Cerebellar nuclear complex (tissue), 1 donor: Measurements from ENCODE around the gene FAM184A.
"Not testable (repeated sequence)": the region's sequence is repeated elsewhere in the genome, so short reads cannot be mapped to it uniquely, and the experiment has no call there.

Experiments
- DNase-seq, 2 experiments: peaks; one replicate each; lab custom pipeline; 2025; lab: John Stamatoyannopoulos, UW

FAM184A gene, protein sequence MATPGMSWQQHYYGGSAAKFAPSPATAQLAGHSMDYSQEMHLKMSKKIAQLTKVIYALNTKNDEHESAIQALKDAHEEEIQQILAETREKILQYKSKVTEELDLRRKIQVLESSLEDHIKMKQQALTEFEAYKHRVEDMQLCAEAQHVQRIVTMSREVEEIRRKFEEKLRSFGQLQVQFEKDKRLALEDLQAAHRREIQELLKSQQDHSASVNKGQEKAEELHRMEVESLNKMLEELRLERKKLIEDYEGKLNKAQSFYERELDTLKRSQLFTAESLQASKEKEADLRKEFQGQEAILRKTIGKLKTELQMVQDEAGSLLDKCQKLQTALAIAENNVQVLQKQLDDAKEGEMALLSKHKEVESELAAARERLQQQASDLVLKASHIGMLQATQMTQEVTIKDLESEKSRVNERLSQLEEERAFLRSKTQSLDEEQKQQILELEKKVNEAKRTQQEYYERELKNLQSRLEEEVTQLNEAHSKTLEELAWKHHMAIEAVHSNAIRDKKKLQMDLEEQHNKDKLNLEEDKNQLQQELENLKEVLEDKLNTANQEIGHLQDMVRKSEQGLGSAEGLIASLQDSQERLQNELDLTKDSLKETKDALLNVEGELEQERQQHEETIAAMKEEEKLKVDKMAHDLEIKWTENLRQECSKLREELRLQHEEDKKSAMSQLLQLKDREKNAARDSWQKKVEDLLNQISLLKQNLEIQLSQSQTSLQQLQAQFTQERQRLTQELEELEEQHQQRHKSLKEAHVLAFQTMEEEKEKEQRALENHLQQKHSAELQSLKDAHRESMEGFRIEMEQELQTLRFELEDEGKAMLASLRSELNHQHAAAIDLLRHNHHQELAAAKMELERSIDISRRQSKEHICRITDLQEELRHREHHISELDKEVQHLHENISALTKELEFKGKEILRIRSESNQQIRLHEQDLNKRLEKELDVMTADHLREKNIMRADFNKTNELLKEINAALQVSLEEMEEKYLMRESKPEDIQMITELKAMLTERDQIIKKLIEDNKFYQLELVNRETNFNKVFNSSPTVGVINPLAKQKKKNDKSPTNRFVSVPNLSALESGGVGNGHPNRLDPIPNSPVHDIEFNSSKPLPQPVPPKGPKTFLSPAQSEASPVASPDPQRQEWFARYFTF

DNA sequence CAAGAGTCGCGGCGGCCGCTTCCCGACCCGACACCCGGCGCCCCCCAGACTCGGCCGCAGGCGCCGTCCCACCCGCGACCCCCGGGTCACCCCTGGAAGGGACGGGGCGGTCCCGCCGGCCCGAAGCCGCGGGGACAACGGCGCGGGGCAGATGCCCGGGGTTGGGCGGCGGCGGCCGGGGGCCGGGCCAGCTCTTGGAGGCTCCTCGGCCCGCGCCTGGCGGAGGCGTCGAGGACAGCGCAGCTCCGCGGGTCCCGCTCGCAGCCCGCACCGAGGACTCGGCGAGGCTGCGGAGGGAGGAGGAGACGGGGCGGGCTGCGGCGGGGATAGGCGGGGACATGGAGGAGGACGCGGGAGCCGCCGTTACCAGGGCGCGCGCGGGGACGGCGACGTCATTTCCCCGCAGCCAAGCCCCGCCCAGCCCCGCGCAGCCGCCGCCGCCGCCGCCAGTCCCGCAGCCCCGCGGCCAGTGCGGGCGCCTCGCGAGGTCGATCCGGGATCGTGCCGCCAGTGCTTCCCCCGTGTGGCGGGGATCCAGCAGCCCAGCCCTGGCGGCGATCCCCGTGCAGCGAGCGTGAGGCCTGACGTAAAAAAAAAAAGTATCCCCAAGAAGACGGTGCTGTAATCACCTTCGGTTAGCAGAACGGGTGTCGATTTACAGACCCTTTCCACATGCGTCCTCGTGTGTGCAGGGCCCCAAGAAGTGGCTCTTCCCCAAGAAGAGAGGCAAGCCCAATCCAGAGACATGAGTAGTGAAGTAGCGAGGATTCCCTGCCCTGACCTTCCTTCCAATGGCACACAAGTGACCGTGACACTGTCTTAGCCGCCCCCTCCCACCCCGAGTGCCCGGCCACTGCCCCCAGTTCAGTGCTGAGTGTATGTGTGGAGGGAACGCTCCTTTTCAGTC is at the start of gene FAM184A:
FAM184A (minus strand) TSS at position 289 of the 907 bp plus-strand sequence. CDS start 365 bp downstream, outside the sequence.
- DNase-seq, result peak in 1 of 2 experiments; percentile 45

DNA sequence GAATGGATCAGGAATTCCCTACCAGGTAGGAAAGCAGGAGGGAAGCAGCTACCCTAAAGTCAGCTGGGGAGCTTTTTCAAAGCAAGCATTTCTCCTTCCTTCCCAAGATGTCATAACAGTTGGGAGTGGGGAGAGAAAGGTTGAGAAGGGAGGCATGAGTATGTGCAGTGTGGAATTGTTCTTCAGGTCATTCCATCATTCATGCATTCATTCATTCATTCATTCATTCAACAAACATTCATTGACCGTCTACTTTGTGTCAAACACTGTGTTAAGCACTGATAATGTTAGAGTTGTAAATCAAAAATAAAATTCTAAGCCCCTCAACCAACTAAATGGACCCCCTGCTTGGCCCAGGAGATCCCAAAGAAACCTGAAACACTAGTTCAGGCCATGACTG is 49.2 kb upstream of the FAM184A start:
- no peak for DNase-seq

DNA sequence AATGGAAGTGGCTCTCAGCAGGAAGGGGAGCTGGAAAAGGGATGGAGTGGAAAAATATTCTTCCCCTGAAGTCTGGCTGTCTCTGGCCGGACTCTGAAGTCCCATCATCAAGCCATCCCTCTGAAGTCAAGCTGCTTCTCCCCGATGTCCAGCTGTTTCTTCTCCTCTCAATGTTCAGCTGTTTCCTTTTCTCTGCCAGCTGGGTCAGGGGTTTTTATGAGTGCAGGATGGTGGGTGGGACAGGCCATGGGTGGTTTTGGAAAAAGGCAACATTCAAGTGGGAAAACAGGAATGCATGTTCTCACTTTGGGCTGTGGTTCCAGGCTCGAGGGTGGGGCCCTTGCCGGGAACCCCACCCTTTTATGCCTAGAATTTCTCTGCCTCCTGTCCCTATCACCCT is 48.4 kb upstream of the FAM184A start:
- DNase-seq, result no peak

DNA sequence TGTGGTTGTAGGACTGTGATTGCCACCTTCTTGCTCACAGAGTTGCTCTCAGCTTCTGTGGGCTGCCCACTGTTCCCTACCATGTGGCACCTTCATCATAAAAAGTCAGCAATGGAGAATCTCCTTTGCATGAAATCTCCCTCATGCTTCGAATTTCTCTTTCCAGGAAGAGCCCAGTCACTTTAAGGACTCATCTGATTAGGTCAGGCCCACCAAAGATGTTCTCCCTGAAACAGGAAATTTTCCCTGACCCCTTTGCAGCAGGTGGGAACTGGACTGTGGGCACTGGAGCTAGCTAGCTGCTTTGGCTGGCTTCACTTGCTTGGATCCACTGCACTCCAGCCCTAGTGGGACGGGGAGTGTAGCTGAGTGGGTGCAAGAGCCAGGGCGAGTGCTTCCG is 47.7 kb upstream of the FAM184A start:
- no peak for DNase-seq

DNA sequence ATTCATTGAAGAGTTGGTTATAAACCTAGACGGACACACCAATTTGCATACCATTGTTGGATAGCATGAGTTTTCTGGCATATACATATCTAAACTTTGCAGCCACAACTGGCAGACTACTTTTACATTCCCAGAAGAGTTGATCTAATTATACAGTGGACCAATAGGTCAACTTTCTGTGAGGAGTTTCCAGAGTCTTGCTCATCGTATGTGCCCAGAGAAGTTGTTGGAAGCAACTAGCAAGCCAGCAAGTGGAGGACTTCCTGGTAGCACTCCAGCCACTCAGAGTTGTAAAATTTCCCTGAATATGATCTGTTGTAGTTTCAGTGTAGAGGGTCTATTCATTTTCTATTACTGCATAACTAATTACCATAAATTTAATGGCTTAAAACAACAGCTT is 47.1 kb upstream of the FAM184A start:
- DNase-seq, result no peak

DNA sequence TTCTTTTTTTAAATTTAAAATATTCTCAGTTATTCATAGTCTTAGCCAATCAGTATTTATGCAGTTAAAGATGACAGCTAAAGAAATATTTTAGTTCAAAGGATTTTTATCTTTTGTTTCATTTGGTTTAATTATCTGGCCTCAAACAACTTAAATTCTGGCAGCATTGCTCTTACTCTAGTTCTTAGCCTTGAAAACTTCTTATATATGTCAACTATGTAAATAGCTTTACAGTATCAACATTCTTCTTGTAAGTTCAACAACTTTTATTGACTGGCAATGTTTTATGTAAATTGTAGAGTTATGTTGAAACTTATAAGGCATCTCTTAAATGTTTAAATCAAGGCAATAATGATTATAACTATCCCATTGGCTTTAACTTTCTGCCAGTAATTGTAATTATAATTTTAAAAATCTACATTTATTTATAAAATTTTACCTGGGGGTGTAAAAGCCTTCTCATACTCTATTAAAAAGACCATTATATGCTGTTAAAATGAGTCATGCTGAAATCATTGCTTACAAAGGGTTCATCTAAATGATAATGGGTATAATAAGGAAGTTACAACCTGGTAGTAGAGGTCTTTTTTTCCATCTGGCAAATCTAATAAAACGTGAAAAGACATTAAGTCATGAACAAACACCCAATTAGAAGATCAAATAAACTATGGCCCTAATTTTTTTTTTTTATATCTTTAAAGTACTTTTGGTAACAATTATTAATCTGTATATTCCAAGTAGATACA is 45.8 kb upstream of the FAM184A start:
- no peak for DNase-seq

DNA sequence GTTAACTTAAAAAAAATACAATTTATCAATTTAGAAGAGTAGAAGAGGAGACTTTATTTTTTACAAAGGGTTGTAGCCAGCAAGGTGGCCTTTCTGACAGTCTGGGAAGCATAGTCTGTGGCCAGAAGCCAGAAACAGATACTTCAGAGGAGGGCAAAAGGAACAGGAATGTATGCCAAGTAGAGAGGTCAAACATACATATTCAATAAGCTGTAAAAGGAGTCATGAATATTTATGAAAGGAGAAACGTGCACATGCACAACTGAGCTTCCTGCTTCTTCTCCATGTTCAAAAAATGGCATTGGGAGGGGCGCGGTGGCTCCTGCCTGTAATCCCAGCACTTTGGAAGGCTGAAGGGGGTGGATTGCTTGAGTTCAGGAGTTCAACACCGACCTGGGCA is 43.9 kb upstream of the FAM184A start:
- DNase-seq, result no peak

DNA sequence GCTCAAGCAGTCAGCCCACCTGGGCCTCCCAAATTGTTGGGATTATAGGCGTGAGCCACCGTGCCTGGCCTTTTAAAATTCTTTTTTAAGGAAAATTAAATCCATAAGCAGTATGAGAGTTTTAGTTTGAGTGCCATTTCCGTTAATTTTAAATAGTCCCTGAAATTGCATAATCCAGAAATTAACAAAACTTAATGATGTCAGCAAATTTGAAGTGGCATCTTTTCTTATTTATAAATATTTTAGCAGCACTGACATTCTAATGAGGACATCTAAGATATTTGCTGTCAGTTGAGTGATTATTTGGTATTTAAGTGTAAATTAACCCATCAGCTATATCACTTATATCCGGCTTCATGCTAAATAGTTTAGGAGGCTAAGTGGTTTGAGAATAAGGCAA is 42.9 kb upstream of the FAM184A start:
- DNase-seq, result no peak

DNA sequence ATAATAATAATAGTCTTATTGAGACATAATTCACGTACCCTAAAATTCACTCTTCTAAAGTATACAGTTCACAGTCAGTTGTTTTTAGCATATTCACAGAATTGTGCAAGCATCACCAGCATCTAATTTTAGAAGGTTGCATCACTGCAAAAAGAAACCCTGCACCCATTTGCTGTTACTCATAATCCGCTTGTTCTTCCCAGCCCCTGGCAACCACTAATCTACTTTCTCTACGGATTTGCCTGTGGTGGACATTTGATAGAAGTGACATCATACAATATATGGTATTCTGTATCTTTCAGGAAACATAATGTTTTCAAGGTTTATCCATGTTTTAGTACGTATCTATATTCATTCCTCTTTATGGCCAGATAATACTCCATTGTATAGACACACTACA is 41.5 kb upstream of the FAM184A start:
- DNase-seq, result no peak

DNA sequence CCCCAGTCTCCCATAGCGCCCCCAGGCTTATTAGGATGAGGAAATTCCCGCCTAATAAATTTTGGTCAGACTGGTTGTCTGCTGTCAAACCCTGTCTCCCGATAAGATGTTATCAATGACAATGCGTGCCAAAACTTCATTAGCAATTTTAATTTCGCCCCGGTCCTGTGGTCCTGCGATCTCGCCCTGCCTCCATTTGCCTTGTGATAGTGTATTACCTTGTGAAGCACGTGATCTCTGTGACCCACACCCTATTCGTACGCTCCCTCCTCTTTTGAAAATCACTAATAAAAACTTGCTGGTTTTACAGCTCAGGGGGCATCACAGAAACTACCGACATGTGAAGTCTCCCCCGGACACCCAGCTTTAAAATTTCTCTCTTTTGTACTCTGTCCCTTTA is 40.6 kb upstream of the FAM184A start:
- DNase-seq, result not testable (repeated sequence)

DNA sequence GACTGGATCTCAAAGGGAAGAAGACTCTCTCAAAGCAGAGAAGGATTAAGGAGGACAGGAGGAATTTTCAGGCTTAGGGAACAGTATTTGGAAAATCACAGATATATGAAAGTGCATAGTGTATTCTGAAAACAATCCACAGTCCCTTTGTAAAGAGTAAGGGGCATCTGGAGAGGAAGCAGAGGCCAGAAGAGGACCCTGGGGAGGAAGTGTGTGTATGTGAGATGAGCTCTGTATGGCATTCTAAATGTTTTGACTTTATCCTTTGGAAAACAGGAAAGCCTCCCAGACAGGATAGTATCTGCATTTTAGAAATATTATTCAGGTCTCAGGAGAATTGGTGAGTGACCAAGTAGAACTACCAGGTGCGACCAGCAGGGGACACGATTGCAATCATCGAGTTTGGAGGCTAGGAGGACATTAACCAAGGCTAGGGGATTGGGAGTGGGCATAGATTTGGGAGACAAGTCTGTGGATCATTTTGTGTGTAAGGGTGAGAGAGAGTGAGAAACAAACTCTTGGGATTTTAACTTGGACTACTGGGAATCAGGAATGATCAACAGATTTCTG is 38.3 kb upstream of the FAM184A start:
- no peak for DNase-seq

DNA sequence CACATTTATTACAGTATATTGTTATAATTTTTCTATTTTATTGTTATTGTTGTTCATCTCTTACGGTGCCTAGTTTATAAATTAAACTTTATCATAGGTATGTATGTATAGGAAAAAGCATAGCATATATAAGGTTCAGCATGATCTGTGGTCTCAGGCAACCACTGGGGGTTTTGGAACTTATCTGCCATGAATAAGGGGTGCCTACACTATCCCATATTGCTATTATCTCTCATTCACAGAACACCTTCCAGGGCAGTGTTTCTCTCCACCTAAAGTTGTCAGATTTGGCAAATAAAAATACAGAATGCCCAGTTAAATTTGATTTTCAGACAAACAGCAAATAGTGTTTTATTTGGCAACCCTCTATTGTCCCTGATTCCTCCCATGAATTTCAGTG is 35.5 kb upstream of the FAM184A start:
- DNase-seq, result no peak

DNA sequence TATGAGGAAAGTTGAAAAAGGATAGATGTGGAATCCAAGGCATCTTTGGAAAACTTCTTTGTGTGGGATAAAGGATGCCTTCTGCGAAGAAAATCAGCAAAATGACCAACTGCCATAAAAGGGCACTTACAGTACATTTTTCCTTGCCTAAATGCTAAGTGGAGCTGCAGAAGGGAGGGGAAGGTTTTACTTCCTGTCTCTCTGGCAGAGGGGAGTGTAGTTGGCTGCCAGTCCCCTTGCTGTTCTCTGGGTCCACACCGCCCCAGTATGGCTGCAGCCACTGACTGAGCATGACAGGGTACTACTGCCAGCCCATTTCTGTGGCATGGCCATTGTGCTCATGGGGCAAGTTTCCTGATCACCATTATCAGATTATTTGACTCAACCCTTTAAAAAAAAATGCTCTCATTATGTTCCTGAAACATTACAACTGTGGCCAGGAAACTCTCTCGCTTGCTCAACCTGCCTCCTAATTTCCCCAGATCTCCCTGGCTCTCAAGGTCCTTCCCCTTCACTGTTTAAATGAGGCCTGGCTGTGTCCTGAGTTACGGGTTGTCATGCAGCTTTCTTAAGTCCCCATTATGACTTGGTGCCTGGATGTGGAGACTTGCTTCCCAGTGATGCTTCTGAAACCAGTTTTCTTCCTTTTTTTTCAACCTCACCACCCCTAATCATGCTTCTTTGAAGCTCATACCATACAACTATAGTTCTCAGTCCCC is 34.5 kb upstream of the FAM184A start:
- DNase-seq, result no peak

DNA sequence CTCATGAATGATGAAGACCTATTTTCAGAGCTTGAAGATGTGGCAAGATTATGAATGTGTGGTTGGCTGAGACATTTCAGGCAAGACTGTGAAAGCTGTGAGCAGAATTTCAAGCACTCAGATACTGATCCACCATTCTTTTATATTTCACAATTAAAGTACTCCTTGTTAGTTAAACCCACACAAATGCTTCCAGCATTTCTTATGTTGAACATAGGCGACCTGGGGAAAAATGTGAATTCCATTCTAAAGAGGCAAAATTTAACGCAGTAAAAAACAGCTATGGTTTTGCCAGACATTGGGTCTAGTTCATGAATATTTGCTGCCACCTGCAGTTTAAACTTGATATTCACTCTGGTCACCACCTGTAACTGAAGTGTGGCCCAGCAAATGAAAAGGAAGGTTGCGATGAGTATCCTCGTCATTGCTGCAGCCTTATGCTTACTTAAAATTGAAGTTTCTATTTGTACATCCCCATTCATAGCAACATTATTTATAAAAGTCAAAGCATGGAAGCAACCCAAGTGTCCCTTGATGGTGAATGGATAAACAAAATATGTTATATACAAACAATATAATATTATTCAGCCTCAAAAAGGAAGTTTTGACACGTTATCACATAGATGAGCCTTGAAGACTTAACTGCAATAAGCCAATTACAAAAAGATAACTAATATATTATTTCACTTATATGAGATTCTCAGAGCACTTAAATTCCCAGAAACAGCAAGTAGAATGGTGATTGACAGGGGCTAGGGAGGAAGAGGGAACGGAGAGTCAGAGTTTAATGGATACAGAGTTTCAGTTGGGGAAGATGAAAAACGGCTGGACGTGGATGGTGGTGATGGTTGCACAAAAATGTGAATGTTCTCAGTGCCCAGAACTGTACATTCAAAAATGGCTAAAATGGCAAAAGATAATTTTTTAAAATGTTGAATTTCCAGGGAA is 32.4 kb upstream of the FAM184A start:
- DNase-seq, result peak in 1 of 2 experiments; percentile 49

DNA sequence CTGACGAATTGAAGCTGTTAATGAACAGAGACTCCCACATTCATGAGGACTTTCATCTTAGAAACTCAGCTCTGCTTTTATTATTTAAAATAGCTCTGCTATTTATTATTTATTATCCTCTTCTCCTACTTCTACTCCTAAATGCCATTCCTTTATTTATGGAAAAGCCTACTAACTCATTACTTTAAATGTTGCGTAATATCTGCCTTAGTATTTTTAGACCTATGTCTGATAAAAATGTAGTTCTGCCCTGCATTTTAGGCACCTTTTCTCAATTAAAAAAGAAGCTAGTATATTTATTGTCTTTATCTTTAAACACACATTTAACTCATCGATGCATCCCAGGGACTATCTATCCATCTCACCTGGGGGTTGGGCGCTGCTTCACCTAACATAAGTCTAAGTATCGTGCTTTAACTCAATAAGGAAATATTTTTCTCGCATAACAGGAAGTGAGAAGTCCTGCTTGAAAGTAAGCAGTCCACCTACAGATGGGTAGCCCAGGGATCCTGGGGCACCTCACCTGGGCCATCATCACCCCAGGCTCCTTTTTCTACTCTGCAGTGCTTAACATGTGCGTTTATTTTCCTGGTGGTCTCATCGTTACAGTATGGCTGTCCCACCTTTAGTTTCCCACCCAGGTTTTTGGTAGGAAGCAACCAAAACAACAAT is 31.3 kb upstream of the FAM184A start:
- no peak for DNase-seq

DNA sequence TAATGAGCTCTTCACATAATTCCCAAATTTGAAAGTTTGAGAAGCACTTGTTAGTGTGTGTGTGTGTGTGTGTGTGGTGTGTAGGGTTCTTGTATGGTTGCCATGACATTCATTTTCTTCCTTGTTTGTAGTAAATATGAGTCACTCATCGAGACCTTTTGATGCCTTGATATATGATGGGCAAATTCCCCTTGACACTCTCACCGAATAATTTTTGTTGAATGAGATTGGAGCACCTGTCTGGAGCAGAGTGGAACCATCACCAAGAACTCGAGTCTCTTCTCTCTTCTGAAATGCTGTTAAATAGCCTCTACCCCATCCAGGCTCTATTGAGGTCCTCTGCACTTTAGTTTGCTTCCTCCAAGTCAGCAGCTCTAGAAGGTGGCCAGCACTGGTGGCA is 29.6 kb upstream of the FAM184A start:
- DNase-seq, result no peak

DNA sequence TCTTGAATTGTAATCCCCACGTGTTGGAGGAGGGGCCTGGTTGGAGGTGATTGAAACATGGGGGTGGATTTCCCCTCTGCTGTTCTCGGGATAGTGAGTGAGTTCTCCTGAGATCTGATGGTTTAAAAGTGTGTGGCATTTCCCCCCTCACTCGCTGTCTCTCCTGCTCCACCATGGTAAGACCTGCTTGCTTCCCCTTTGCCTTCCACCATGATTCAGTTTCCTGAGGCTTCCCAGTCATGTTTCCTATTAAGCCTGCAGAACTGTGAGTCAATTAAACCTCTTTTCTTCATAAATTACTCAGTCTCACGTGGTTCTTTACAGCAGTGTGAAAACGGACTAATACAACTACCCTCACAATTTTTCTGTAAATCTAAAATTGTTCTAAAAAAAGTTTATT is 26.8 kb upstream of the FAM184A start:
- no peak for DNase-seq

DNA sequence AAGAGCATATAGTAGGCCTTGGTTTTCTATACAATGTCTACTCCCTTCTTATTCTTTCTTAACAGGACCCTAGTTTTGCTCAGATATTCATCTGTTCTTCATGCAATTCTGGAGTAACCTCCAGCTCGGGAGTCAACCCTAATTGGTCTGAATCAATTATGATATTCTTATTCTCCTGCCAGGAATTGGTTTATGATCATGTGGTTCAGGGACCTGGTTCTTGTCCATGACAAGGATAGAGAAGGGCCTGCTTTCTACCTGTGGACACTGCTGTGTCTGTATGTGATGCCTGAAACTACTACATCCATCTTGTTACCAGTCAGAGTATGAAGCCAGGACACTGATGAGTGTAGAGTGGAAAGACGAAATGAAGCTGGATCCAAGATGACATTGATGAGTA is 24.4 kb upstream of the FAM184A start:
- DNase-seq, result no peak
